ENCODE results near the gene NUSAP1. TPM values are rescaled to one million over a fixed set of nuclear protein-coding genes. Genes with fewer than 3 reads are reported as not detected.
"Not testable (repeated sequence)": the region's sequence is repeated elsewhere in the genome, so short reads cannot be mapped to it uniquely, and the experiment has no call there.

NUSAP1 gene
- total and polyA plus RNA-seq, 2 experiments from 2014 or later, result 33.3 to 47.1 TPM

- in situ Hi-C loops (cut with MboI), result no loop called here
- DNase-seq, result no peak
Observed at GRCh38 chr15:41304149-41304770, 28.4 kb upstream of the NUSAP1 start.

GRCh38 chr15:41307679-41308078, 25.0 kb upstream of the NUSAP1 start:
- H4K20me1 ChIP-seq (ENCODE audit: insufficient read depth), result no peaks in the 10 kb centered on the region
- no peaks in the 10 kb centered on the region for H3K36me3 ChIP-seq (ENCODE audit: low read depth)
- no peaks in the 10 kb centered on the region for H3K4me1 ChIP-seq (ENCODE audit: insufficient read depth)
- no peak overlapping the region for H3K27ac ChIP-seq
- no peak for DNase-seq
- no peak overlapping the region for H3K4me3 ChIP-seq
- no peaks in the 10 kb centered on the region for H3K27me3 ChIP-seq (replicated peaks; ENCODE audit: insufficient read depth)
- H3K9me2 ChIP-seq (ENCODE audit: insufficient read depth), result no peaks in the 10 kb centered on the region
- TF ChIP-seq EZH2phosphoT487 (IDR thresholded peaks at IDR 0.05; ENCODE audit: insufficient read depth, low read depth), result no peak
- no peak for TF ChIP-seq EZH2 (IDR thresholded peaks at IDR 0.05; ENCODE audit: insufficient read depth, poor library complexity, severe bottlenecking)
- H3K9ac ChIP-seq, result no peak overlapping the region
- no peak overlapping the region for H3K4me2 ChIP-seq (ENCODE audit: unreplicated experiment)
- H3K9me3 ChIP-seq (ENCODE audit: low read depth), result no peaks in the 10 kb centered on the region
- H3F3A ChIP-seq (ENCODE audit: insufficient read depth), result 0 out of 2 replicates have a peak, but pooled peaks cover 6% of the 10 kb centered on the region
- WGBS, 2 experiments (ENCODE audit: low coverage in 1 of 2, low lambda C conversion rate in 2 of 2, missing lambda C conversion rate in 2 of 2), result 93 to 97% methylated on average over 3 to 5 of the region's 5 CpGs
- in situ Hi-C loops (cut with MboI), result no loop called here
- no peaks in the 10 kb centered on the region for H3K79me2 ChIP-seq (ENCODE audit: insufficient read depth)
- no peak overlapping the region for H2AFZ ChIP-seq

More at GRCh38 chr15:41304149-41304770, 28.4 kb upstream of the NUSAP1 start:
- 97% methylated on average over 3 of the region's 3 CpGs for WGBS, 2 experiments (ENCODE audit: low coverage in 1 of 2, low lambda C conversion rate in 2 of 2, missing lambda C conversion rate in 2 of 2)
- H3K4me3 ChIP-seq, result no peak overlapping the region
- H3K27ac ChIP-seq, result no peak overlapping the region
- H3K9me3 ChIP-seq (ENCODE audit: low read depth), result no peaks in the 10 kb centered on the region
- no peaks in the 10 kb centered on the region for H3K4me1 ChIP-seq (ENCODE audit: insufficient read depth)
- H4K20me1 ChIP-seq (ENCODE audit: insufficient read depth), result no peaks in the 10 kb centered on the region
- peaks cover 3% of the 10 kb centered on the region; the same call in 1 of the 2 replicates for H3K36me3 ChIP-seq (ENCODE audit: low read depth)
- no peak overlapping the region for H2AFZ ChIP-seq
- no peak overlapping the region for H3K9ac ChIP-seq
- H3K27me3 ChIP-seq (replicated peaks; ENCODE audit: insufficient read depth), result no peaks in the 10 kb centered on the region
- H3F3A ChIP-seq (ENCODE audit: insufficient read depth), result 0 out of 2 replicates have a peak, but pooled peaks cover 6% of the 10 kb centered on the region
- TF ChIP-seq EZH2 (IDR thresholded peaks at IDR 0.05; ENCODE audit: insufficient read depth, poor library complexity, severe bottlenecking) (no peak), EZH2phosphoT487 (IDR thresholded peaks at IDR 0.05; ENCODE audit: insufficient read depth, low read depth) (no peak)
- no peaks in the 10 kb centered on the region for H3K79me2 ChIP-seq (ENCODE audit: insufficient read depth)
- no peaks in the 10 kb centered on the region for H3K9me2 ChIP-seq (ENCODE audit: insufficient read depth)
- no peak overlapping the region for H3K4me2 ChIP-seq (ENCODE audit: unreplicated experiment)

GRCh38 chr15:41309226-41309905, 23.3 kb upstream of the NUSAP1 start:
- Histone ChIP-seq H3K4me3 (no peak overlapping the region), H3K9me2 (ENCODE audit: insufficient read depth) (no peaks in the 10 kb centered on the region), H3K4me2 (ENCODE audit: unreplicated experiment) (no peak overlapping the region), H3K9ac (no peak overlapping the region), H3K4me1 (ENCODE audit: insufficient read depth) (no peaks in the 10 kb centered on the region), H3F3A (ENCODE audit: insufficient read depth) (0 out of 2 replicates have a peak, but pooled peaks cover 6% of the 10 kb centered on the region), H3K27me3 (replicated peaks; ENCODE audit: insufficient read depth) (no peaks in the 10 kb centered on the region), H2AFZ (no peak overlapping the region), H3K79me2 (ENCODE audit: insufficient read depth) (no peaks in the 10 kb centered on the region), H3K9me3 (ENCODE audit: low read depth) (no peaks in the 10 kb centered on the region), H4K20me1 (ENCODE audit: insufficient read depth) (no peaks in the 10 kb centered on the region), H3K36me3 (ENCODE audit: low read depth) (peaks cover 3% of the 10 kb centered on the region; the same call in 1 of the 2 replicates), H3K27ac (no peak overlapping the region)
- 97 to 100% methylated on average over 2 of the region's 2 CpGs for WGBS, 2 experiments (ENCODE audit: low coverage in 1 of 2, low lambda C conversion rate in 2 of 2, missing lambda C conversion rate in 2 of 2)
- no peak for DNase-seq
- no peak for TF ChIP-seq EZH2 (IDR thresholded peaks at IDR 0.05; ENCODE audit: insufficient read depth, poor library complexity, severe bottlenecking)
- no peak for TF ChIP-seq EZH2phosphoT487 (IDR thresholded peaks at IDR 0.05; ENCODE audit: insufficient read depth, low read depth)
- in situ Hi-C loops (cut with MboI), result no loop called here

- H3K9me3 ChIP-seq (ENCODE audit: low read depth); H3K27me3 ChIP-seq (replicated peaks; ENCODE audit: insufficient read depth); H4K20me1 ChIP-seq (ENCODE audit: insufficient read depth); H3K4me2 ChIP-seq (ENCODE audit: unreplicated experiment); H3K9me2 ChIP-seq (ENCODE audit: insufficient read depth); H2AFZ ChIP-seq; H3K4me1 ChIP-seq (ENCODE audit: insufficient read depth); H3K9ac ChIP-seq; in situ Hi-C loops (cut with MboI); H3K27ac ChIP-seq; H3K36me3 ChIP-seq (ENCODE audit: low read depth); H3K4me3 ChIP-seq; H3K79me2 ChIP-seq (ENCODE audit: insufficient read depth); DNase-seq; H3F3A ChIP-seq (ENCODE audit: insufficient read depth): not testable (repeated sequence)
- 96 to 98% methylated on average over 9 to 29 of the region's 39 CpGs for WGBS, 2 experiments (ENCODE audit: low coverage in 1 of 2, low lambda C conversion rate in 2 of 2, missing lambda C conversion rate in 2 of 2)
Observed at GRCh38 chr15:41320805-41321330, 11.8 kb upstream of the NUSAP1 start.

Data from GM23248 (cell line).